Embryonic facial prominence (tissue), 1 donor: ENCODE results near the gene OSGEP.
A peak's percentile ranks its signal among the peaks of the same experiment; 100 is the strongest.

ENCODE experiments used
- DNase-seq: peaks from one replicate; pipeline ENCODE4 v3.0.0-alpha.2; 2016; ENCODE audit errors: extremely low spot score

The OSGEP gene

DNA sequence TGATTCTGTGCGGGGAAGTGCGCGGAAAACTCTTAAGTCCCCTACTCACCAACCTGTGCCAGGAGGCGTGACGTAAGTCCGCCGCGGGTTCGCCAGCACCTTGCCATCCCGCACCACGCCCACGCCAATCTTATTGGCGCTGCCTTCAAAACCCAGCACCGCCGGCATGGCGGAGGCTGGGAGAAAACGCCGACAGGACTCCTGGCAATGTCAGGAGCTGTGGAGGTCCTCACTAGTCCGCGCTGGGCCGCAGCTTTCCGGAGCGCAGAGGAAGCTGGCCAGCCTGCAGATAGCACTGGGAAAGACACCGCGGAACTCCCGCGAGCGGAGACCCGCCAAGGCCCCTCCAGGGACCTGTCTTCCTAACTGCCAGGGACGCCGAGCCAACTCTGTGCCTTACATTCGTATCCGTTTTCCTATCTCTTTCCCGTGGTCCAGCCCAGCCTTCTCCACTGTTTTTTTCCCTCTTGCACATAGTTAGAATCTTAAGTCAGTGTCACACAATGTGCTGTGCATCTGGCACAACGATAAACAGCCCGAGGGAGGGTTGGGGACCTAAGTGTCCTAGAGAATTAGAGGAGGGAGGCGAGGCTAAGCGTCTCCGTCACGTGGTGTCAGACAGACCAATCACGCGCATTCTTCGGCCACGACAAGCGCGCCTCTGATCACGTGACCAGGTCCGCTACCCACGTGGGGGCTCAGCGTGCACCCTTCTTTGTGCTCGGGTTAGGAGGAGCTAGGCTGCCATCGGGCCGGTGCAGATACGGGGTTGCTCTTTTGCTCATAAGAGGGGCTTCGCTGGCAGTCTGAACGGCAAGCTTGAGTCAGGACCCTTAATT is at the start of gene OSGEP, which contains the start of gene APEX1:
Gene OSGEP (minus strand): TSS at position 297 of the 839 bp plus-strand sequence. CDS start 129 bp downstream, at position 168.
Gene APEX1 (plus strand): TSS at position 711 of the 839 bp plus-strand sequence. CDS start 420 bp downstream, outside the sequence.
- peak; percentile 99 for DNase-seq

DNA sequence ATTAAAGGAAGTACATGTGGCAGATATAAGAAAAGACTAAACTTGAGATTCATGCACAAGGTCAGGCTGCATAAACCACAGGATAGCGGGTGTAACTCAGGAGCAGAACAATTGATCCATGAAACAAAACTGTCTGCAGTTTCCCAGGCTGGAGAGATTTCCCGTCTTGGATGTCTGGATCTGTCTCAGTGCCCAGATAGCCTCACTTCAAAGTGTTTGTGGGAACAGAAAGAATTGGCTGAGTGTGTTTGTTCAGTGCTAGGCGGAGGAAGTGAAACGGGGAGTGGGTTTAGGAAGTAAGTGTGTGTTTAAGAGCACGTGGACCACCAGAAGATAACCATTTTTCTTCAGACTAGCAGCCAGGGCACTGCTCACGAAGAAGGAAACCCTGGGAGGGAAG is 49.3 kb upstream of the OSGEP start:
- no peak for DNase-seq

DNA sequence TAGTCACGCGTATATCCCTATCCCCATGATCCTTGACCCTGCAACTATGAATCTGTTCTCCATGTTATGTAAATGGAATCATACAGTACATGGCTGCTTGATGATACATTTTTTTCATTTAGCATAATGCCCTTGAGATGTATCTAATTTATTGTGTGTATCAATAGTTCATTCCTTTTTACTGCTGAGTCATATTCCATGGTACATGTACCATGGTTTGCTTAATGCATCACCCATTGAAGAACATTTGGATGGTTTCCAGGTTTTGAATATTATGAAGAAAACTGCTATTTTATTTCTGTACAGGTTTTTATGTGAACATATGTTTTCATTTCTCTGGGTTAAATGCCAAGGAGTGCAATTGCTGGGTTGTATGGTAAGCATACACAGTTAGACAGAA is 46.7 kb upstream of the OSGEP start:
- DNase-seq: no peak

DNA sequence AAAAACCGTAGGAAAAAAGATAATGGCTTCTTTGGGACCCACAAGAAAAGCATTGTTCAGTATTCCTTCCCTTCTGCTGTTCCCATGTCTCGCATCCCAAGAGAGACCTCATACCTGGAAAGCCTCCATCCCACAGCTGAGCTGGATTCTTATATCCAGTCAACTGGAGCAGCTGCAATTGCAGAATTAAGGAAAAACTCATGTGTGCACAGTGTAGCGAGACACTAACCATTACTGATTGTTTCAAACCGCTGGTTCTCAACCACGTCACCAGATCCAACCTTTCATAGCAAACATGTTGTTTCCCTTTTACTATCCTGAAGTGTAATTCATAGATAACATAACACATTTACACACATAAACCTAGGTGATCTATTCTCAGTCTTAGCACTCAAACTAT is 45.3 kb upstream of the OSGEP start:
- no peak for DNase-seq

DNA sequence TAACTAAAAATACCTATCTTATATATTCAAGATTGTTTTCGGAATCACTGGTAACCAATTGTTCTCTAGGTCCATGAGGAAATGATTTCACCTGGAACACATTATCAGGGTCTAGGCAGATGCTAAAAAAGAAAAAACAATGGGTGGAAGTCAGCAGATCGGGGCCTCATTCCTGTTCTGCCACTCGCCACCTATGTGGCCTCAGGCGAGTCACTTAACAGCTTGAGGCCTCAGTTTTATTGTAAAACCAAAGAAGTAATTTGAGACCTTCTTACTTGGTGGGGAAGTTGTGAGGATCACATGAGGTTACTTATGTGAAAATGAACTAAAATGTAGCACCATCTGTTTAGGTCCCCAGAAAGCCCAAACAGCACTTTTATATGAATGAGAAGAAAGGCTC is 44.5 kb upstream of the OSGEP start:
- no peak for DNase-seq

DNA sequence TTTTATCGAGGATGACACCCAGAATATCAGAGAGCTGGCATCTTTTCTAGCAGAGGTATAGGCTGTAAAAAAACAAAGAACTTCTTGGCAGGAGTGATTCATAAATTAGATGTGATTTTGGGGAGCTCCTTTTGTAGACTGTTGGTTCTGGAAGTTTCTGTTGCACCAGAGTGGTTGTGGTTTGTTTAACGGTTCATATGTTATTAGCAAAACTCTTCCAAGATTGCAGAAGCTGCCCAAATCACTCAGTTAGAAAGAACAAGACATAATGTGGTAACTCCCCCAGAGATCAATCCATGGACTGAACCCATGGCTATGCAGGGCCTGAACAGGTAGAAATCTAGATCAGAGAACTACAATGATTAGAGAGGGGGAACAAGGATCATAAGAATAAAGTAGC is 44.0 kb upstream of the OSGEP start:
- no peak for DNase-seq

DNA sequence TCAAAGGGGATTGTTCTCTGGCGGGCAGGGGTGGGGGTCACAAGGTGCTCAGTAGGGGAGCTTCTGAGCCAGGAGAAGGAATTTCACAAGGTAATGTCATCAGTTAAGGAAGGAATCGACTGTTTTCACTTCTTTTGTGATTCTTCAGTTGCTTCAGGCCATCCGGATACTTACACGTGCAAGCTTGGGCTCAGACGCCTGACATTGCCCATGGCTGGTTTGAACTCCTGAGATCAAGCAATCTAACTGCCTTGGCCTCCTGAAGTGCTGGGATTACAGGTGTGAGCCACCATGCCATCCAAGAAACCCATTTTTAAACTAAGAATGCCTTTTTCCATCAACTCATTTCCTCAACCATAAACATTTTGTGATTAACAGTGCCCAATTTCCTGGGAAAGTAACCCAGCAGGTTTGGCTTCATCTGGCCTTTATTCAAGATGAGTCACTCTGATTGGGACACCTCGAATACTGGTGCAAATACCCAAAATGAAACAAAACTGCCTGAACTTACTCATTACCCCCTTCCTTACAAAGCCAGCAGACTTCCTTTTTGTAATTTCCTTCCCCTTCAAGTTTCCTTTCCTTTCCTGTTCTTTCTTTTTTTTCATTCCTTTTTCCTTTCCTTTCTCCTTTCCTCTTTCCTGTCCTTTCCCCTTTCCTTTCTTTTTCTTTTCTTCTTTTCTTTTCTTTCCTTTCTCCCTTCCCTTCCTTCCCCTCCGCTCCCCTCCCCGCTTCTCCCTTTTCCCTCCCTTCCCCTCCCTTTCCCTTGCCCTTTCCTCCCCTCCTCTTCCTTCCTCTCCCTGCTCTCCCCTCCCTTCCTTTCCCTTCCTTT is 40.5 kb upstream of the OSGEP start:
- DNase-seq: no peak

DNA sequence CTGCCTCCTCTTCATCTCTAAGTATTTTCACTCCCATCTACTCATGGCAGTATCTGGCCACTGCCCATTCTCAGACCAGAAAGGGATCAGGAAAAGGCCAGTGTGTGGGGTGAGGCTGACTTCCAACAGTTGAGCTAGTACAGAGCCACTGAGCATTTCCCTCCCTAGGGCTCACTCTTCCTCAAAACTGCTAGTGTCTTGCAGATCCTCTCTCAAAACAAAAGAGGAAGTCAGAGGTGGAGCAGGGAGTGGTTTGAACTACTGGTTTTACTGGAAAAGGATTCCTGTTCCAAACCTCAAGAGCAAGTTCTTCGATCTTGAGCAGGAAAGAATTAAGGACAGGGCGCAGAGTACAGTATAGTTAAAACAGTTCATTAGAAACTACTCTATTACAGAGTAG is 39.0 kb upstream of the OSGEP start:
- DNase-seq: no peak

DNA sequence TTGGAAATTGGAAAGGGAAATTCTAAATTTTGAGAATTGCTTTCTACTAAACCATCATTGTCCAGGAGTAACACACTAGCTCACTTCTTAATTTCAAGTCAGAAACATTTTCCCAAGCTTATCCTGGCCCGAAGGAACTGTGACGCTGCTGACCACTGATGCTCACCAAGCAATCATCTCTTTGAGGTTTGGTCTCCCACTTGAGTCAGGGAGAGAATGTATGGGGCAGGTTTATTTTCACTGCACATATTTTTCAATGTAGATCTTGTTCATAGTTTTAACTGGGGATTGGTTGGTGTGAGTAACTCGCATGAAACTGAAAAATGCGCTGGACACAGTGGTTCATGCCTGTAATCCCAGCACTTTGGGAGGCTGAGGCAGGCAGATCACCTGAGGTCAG is 37.9 kb upstream of the OSGEP start:
- DNase-seq: no peak

DNA sequence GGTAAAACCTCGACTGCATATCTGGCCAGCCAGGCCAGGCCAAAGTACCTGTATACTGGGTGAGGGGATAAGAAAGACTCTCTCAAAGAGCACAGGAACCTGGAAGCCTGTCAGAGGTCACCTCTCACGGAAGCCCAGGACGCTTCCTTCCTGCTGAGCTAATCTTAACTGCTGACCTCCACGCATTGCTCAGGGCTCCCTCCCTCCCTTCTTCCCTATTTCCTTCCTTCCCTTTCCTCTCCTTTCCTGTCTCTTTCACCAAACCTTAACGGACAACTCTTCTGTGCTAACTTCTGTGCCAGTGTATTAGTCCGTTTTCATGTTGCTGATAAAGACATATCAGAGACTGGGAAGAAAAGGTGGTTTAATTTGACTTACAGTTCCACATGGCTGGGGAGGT is 36.0 kb upstream of the OSGEP start:
- DNase-seq: no peak

DNA sequence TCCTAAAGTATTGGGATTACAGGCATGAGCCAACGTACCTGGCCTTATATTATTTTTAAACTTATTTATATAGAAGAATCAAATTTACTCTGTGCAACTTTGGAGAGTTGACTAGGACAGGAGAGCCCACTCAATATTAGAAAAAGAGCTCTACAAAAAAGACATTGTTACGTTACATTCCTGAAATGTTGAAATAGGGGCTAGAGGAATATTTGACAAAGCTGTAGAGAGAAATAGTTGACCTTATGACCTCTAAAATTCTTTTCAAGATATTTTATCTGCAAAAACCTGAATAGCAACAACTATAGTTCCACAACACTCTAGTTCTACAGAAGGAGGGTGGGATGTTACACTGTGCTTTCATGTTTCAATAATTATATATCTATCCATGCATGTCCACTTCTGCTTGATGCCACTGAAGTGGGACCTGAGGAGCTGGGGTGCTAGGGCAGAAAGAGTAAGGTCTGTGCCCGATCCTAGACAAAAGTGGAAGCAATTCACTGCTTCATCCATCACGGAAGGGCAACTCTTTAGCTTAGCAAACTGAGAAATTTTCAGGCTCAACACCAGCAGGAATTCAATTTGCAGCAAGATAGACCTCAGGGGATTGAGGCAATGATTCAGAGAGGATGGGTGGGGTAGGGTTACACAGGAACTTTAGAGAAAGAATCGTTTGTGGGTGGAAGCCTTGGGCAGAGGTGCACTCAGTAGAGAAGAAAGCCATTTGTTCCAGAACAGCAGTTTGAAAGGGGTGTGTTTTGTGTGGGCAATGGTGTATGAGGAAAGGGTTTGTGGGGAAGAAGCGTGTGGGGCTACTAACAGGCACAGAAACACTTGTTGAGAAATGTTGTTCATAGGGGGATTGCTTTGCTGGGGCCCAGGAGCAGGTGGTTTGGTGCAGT is 34.7 kb upstream of the OSGEP start:
- DNase-seq: no peak

DNA sequence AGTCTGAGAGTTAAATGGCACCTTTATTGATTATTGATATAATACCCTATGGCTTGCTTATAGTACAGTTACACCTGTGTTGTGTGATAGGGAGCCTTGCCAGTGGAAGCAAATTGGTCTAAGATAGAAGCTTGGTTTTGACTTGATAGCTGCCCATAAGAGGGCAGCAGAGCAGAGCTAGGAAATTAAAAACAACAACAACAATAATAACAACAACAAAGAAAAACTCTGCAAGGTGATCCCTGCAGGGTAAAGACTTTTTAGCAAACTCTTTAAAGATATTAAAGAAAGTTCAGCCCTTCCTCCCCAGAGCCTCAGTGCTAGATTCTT is 32.7 kb upstream of the OSGEP start:
- DNase-seq: no peak

DNA sequence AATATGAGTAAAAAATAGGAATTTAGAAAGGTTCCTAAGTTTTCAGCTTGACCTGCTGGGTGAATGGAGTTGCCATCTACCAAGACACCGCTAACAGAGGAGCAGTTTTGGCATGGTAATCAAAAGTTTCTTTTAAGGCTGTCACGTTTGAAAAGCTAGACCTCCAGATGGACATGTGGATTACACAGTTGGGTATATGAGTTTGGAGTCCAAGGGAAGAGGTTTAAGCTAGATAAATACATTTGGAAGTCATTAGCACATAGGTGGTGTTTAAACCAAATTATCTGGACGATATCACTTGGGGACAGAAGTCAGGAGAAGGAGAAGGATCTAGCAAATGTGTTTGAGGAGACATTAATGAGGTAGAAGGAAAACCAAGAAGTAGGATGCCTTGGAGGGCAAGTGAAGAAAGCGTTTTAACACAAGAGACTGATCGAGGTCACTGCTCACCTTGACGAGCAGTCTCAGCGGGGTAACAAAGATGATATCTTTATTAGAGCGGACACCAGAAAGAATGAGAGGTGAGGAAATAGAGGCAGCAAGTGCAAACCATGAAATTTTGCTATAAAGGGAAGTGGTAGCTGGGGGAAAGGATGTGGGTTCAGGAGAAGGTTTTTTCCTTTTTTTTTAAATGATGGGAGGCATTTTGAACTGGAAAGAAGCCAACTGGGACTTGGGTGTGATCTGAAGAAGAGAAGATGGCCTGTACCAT is 32.2 kb upstream of the OSGEP start:
- no peak for DNase-seq

DNA sequence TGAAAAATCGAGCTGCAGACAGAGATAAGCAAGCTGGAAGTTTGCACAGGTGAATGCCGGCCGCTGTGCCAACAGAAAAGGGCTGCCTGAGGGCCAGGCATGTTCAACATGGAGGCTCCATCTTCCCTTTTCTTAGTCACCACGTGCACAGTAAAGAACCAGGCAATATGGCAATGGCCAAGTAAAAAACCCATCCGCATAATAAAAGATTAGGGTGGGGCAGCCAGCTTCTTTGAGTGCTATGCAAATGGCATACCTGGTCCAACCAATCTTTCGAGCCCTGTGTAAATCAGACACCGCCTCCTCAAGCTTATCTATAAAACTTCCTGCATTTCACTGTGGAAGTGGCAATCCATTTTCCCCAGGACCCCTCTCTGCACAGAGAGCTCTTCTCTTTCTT is 31.3 kb upstream of the OSGEP start:
- DNase-seq: no peak

DNA sequence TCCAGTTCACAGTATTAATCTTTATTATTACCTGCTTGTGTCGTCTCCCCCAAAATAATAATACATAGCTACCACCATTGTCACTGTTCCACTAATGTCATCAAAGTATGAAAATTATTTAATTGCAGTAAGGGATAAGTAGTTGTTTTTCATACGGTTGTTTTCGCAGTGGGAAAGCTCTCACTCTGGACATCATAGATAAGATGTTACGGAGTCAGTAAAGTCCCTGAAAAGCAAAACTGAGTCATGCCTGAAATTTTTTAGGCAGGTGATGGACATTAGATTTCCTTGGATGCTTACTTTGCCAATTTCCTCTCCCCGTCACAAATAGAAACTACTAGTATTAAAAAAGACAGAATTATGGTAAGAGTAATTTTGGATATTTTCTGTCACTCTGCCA is 27.8 kb upstream of the OSGEP start:
- DNase-seq: no peak

DNA sequence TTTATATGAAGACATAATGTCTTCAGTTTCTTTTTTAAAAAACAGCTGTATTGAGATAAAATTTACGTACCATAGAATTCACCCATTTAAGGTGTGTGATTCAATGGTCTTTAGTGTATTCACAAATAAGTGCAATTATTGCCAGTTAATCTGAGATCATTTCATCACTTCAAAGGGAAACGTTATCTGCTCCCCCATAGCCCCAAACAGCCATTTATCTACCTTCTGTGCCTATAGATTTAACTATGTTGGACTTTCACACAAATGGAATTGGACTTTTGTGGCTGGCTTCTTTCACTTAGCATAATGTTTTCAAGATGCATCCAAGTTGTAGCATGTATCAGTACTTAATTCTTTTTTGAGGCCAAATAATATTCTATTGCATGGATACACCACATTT is 24.3 kb upstream of the OSGEP start:
- no peak for DNase-seq

DNA sequence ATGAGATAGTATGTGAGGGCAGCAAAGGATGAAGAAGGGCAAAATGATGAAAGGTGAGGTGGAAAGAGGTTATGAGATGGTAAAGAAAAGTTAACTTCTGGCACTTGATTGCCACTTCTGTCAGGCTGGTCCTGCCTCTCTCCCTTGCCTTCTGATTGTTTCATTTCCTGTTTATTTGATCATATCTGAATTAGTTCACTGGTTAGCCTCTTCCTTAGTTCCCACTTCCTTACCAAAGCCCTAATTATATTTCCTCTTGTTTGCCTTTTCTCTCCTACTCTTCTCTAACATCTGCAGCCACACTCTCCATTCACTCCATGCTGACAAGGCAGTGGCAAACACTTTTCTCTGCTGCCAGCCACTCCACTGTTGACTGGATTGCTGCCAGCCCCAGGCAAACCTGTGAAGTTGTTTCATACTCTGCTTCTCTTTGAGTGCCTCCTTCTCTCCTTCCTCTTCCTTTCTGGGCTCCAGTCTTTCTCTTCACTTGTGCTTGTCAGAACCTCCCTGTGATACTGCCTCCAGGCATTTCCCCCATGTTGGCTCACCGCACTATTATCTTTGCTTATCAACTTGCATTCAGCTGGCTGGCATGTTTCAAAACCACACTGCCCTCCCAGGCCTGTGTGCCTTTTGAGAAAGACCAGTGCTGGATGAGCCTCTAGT is 22.7 kb upstream of the OSGEP start:
- DNase-seq: no peak

DNA sequence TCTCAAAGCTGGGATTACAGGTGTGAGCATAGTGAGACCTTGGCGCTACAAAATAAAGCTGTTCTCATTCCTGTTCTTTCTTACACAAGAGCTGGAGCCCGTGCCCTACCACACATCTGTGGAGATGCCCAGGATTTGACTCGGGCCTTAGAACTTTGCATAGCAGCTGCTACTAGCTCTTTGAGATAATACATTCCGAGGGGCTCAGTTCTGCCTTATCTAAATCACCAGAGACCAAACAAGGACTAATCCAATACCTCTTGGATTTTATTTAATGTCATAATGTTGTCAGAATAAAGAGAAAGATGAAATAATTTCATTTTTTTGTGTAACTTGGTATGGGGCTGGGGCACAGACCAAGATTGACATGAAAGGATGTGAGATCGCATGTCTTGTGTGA is 22.2 kb upstream of the OSGEP start:
- no peak for DNase-seq

DNA sequence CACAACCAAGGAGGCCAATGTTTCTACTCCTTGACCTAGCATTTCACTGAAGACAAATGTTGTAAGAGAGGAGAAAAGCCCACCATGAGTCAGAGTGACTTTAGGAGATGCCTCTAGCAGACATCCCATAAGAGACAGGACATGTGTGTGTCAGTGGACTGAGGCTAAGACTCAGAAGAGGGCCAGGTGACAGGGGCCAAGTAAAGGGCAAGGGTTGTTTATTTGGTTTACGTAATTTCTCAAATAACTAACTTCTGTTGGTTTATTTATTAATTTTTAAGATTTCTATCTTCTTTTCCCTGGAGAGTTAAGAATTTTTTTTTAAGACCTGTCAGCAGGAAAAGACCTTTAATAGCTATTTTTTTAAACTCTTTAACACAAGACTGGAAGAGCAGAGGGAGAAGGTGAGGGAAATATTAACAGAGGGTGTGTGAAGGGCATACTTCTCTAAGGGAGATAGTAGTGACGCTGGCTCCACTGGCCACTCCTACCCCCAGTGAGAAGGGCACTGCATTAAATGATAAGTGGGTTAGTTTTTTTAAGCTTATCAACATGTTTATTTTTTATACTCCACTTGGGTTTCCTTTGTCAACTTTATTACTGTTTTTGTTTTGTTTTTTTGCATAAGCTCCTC is 18.0 kb upstream of the OSGEP start:
- DNase-seq: no peak

DNA sequence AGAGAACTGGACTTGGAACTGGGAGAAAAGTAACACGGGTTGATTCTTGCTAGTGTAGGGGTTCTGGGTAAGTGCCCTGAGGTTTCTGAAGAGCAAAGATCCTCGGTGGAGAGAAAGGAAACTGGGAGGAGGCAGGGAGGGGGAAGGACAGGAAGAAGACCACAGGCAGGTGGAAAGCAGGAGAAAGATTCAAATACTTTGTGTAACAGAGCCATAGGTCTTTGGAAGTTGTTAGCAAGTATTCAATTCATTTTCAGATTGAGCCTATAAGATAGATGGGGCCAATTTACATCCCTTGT is 15.9 kb upstream of the OSGEP start:
- DNase-seq: no peak
